ENCODE measurements around the gene PCDHGA2. TPM values are rescaled to one million over a fixed set of nuclear protein-coding genes. Genes with fewer than 3 reads are reported as not detected.

Gene PCDHGA2
- total and polyA plus RNA-seq, 9 of the 15 experiments (the other 6 are each of a cell fraction or from before 2014, with no cell fraction given): 0.07 to 0.27 (median 0.15) TPM; not detected in 2

- TF ChIP-seq CTCF (IDR thresholded peaks at IDR 0.05 in 2 of 3, conservative IDR thresholded peaks at IDR 0.05 in 1 of 3; ENCODE audit: insufficient read depth in 2 of 3, low read depth in 1 of 3, low read length in 3 of 3) (peak; percentile 73 to 84 (median 81)), SPI1 (IDR thresholded peaks at IDR 0.05; ENCODE audit: borderline replicate concordance, low read depth, low read length) (peak; percentile 37; the same call in 1 of the 2 replicates), SNIP1 (IDR thresholded peaks at IDR 0.05; ENCODE audit: low read depth) (no peak), SMC3 (conservative IDR thresholded peaks at IDR 0.05; ENCODE audit: insufficient read depth, low read depth, low read length) (0 out of 2 replicates have a peak, but pooled peaks have one; percentile 15), ZNF324 (CRISPR knock-in tag; IDR thresholded peaks at IDR 0.05) (no peak), SNRNP70 (optimal IDR thresholded peaks at IDR 0.05; ENCODE audit: low read depth, low read length) (no peak), ETV1 (tag; conservative IDR thresholded peaks at IDR 0.05; ENCODE audit: low read depth) (peak; percentile 43; the same call in 1 of the 2 replicates), ZNF408 (CRISPR knock-in tag; IDR thresholded peaks at IDR 0.05; ENCODE audit: low read depth) (no peak), MAZ (CRISPR knock-in tag; conservative IDR thresholded peaks at IDR 0.05 in 1 of 2, IDR thresholded peaks at IDR 0.05 in 1 of 2) (peak in 1 of 2 experiments; percentile 40; a peak in 1 of 4 replicates), CBX3 (IDR thresholded peaks at IDR 0.05; ENCODE audit: borderline replicate concordance in 1 of 2, low read length in 2 of 2) (0 out of 3 replicates have a peak, but pooled peaks of 1 of the 2 experiments have one; percentile 17)
Observed at GRCh38 chr5:141349917-141350619, 11.5 kb downstream of the PCDHGA2 start, which contains the start of gene PCDHGB1 (continued).
